Subcutaneous abdominal adipose tissue (tissue), 5 donors: Measurements from ENCODE around the gene PHLDB1.
A peak's percentile ranks its signal among the peaks of the same experiment; 100 is the strongest.

Experiments
- H3K27ac ChIP-seq: one replicate; pipeline ENCODE4 v1.7.0; 2013; ENCODE audit warnings: low read depth, mild to moderate bottlenecking, inconsistent platforms, low read length, moderate library complexity
- H3K27me3 ChIP-seq, 5 donors: one replicate each; pipeline ENCODE4 v1.7.0; 2013; ENCODE audit warnings: low read length in 5 of 5, inconsistent platforms in 1 of 5; ENCODE audit not compliant: control insufficient read depth in 5 of 5, insufficient read depth in 4 of 5
- H3K36me3 ChIP-seq, 5 donors: one replicate each; pipeline ENCODE4 v1.7.0; 2013; ENCODE audit warnings: low read length in 5 of 5; ENCODE audit not compliant: control insufficient read depth in 5 of 5, insufficient read depth in 5 of 5
- H3K4me1 ChIP-seq, 5 donors: one replicate each; pipeline ENCODE4 v1.7.0; 2013; ENCODE audit warnings: low read length in 5 of 5, mild to moderate bottlenecking in 3 of 5, moderate library complexity in 1 of 5; ENCODE audit not compliant: control insufficient read depth in 5 of 5, insufficient read depth in 5 of 5
- H3K4me3 ChIP-seq, 5 donors: one replicate each; pipeline ENCODE4 v1.7.0; 2013; ENCODE audit warnings: low read length in 5 of 5, low read depth in 1 of 5
- H3K9ac ChIP-seq, 5 donors: one replicate each; pipeline ENCODE4 v1.7.0; 2013; ENCODE audit warnings: low read length in 5 of 5, mild to moderate bottlenecking in 4 of 5, moderate library complexity in 3 of 5
- H3K9me3 ChIP-seq, 5 donors: one replicate each; pipeline ENCODE4 v1.7.0; 2013; ENCODE audit warnings: low read length in 5 of 5; ENCODE audit not compliant: control insufficient read depth in 5 of 5
- donor health status: healthy.
- donor health status: healthy.
- donor health status: healthy.
- donor health status: healthy.
- donor health status: healthy.

The PHLDB1 gene

DNA sequence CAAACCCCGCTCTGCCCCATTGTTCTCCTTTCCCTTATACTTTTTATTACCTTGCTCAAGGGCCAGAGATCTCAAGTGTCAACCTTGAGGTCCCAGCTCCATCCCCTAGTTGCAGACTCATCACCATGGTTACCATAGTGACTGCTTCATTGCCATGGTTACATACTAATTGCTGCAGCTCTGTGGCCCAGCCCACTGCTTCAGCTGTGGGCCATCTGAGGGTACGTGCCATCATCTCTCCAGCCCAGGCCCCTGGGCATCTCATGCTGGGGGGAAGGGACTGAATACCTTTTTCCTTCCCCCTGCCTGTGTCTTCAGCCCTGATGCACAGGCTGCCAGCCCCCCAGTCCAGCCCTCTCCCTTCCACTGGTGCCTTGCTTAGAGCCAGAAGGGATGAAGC is 49.8 kb downstream of the PHLDB1 start:
- Histone ChIP-seq H3K9me3 (no peaks in the 10 kb centered on the region), H3K9ac (peak overlapping the region in 1 of 5 donors; percentile 35), H3K4me3 (no peak overlapping the region), H3K36me3 (peaks cover 11 to 58% (median 54%) of the 10 kb centered on the region in 5 donors), H3K27me3 (no peaks in the 10 kb centered on the region), H3K4me1 (peaks cover 4 to 31% (median 26%) of the 10 kb centered on the region in 5 donors), H3K27ac (peak overlapping the region; percentile 80)

DNA sequence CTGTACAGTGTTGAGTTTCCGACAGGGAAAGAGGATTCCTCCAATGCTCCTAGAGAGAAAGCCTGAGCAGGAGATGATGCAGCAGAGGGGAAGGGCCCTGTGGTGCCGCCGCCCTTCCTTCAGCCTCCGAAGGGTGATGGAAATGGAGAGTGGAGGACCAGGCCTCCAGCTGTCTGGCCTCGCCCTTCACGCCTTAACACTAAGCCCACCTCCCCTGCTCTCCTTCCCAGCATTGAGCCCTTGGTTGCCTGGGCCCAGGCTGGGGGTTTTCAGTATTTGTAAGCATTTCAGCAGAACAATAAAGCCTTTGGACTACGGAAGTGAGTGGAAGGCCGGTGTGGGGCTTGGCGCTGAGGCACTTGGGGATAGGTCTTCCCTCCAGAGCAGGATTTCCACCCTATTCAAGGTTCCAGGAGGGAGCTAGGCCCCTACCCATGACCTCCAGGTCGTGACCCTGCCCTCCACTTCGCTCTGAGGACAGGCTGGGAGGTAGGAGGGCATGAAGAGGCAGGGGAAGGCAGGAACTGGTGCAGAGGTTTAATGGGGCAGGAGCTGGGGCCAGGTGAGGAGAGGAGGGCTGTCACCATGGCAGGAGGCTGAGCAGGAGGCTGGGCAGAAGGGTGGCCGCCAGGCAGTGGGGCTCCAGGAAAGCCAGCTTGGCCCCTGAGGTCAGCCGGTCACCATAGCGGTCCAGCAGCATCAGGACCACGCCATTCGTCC is 50.5 kb downstream of the PHLDB1 start:
- peaks cover 3 to 31% (median 26%) of the 10 kb centered on the region in 5 donors for H3K4me1 ChIP-seq
- peak overlapping the region in 2 of 5 donors; percentile 10 to 35 for H3K9ac ChIP-seq
- no peaks in the 10 kb centered on the region for H3K9me3 ChIP-seq
- no peak overlapping the region for H3K4me3 ChIP-seq
- H3K27ac ChIP-seq, result peak overlapping the region; percentile 80
- H3K27me3 ChIP-seq, result no peaks in the 10 kb centered on the region
- peaks cover 11 to 52% (median 48%) of the 10 kb centered on the region in 5 donors for H3K36me3 ChIP-seq

DNA sequence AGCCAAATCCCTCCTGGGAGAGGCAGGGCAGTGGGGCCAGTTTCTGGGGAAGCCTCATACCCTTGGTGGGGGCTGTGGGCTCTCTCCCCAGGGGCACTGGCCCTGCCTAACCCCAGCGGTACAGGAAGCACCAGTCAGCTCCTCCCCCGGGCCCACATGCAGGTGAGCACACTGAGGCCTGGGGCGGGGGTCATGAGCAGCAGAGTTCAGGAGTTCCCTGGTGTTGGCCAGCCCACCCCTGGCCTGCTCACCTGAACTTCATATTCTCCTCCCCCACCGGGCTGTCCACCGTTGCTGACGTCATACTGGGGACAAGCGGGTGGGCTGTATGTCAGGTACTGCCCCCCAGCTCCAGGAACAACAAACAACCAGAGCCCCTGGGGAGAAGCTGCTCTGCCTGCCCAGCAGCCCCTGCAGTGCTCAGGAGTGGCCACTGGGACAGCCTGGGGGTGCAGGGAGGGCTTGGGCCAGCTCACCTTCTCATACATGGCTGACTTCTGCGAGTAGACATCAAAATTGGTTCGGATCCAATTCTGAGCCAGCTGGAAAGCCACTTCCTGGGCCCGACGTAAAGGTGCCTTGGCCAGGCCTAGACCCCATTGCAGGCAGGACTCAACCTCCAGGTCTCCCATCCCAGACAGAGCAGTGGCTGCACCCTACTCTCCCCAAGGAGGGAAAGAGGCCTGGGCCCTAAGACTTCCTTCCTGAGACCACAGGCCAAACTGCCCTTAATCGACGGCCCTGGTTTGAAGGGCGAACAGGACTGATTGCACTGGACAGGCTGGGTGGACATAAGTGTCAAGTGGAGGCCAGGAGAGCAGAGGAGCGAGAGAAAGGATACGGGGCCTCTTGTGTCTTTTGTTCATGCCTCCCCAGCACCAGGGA is 51.3 kb downstream of the PHLDB1 start:
- Histone ChIP-seq H3K4me1 (peaks cover 2 to 31% (median 26%) of the 10 kb centered on the region in 5 donors), H3K9ac (peak overlapping the region in 2 of 5 donors; percentile 53 to 54), H3K27ac (peak overlapping the region; percentile 80), H3K4me3 (no peak overlapping the region), H3K27me3 (no peaks in the 10 kb centered on the region), H3K36me3 (peaks cover 6 to 44% (median 40%) of the 10 kb centered on the region in 5 donors), H3K9me3 (no peaks in the 10 kb centered on the region)

DNA sequence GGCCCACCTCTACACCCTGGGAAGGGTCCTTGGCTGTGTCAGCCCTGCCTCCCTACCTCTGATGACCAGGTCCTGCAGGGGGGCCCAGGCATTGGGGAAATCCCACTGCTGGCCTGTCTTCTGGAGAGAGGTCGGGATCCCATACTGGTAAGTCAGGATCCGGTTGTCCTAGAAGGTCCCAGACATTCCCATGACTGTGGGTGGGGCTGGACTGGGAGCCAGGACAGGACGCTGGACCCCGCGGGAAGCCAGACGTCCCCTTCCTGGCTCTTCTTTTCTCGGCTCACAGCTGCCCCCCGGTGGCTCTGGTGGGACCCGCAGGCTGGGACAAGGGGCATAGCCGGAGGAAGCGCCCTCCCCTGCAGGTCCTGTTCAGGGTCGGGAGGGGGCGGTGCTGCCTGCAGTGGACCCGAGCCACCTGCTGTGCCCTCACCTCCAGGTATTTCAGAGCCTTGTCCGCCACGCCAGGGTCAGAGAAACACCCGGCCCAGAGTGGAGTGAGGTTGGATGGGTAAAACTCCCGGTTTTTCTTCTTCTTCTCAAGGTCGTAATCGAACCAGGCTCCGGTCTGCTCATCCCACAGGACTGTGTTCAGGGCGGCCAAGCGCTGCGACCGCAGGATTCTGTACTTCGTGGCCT is 52.0 kb downstream of the PHLDB1 start:
- H3K9ac ChIP-seq, result peak overlapping the region in 2 of 5 donors; percentile 53 to 54
- peak overlapping the region; percentile 80 for H3K27ac ChIP-seq
- H3K36me3 ChIP-seq, result peaks cover 5 to 38% (median 34%) of the 10 kb centered on the region in 5 donors
- no peak overlapping the region for H3K4me3 ChIP-seq
- H3K27me3 ChIP-seq, result no peaks in the 10 kb centered on the region
- peaks cover 2 to 31% (median 26%) of the 10 kb centered on the region in 5 donors for H3K4me1 ChIP-seq
- H3K9me3 ChIP-seq, result no peaks in the 10 kb centered on the region

DNA sequence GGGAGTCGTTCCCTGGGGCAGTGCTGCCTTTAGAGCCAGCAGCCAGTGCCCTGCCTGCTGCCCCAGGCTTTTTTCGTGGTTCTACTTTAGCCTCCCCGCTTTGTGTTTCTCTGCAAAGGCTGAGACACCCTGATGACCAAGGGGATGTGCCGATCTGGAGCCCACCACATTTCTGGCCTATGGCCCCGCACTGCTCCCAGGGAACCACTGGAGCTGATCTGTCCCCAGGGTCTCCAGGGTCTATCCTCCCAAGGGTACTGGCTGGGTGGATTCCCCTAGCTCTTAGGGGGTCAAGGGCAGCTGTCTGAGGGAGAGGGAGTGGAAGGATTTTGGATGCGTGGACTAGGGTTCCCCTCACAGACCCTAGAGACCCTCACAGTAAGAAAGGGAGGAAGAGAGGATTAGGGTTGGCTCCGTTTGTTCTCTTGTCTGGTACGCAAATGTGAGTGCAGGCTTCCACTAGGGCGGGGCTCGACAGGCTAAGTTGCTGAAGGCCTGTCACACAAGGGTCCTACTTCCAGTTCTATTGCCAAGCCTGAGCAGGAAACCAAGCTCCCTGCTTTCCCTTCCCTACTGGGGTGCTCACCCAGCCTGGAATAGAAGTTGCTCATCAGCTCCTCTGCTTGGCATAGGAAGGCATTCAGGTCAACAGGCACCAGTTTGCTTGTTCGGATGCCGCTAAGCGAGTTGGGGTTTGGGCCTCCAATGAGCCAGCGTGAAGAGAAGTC is 52.7 kb downstream of the PHLDB1 start:
- no peaks in the 10 kb centered on the region for H3K9me3 ChIP-seq
- peak overlapping the region; percentile 80 for H3K27ac ChIP-seq
- no peak overlapping the region for H3K4me3 ChIP-seq
- H3K9ac ChIP-seq, result peak overlapping the region in 1 of 5 donors; percentile 8
- peaks cover 2 to 33% (median 31%) of the 10 kb centered on the region in 5 donors for H3K36me3 ChIP-seq
- H3K4me1 ChIP-seq, result peaks cover 2 to 31% (median 26%) of the 10 kb centered on the region in 5 donors
- no peaks in the 10 kb centered on the region for H3K27me3 ChIP-seq

DNA sequence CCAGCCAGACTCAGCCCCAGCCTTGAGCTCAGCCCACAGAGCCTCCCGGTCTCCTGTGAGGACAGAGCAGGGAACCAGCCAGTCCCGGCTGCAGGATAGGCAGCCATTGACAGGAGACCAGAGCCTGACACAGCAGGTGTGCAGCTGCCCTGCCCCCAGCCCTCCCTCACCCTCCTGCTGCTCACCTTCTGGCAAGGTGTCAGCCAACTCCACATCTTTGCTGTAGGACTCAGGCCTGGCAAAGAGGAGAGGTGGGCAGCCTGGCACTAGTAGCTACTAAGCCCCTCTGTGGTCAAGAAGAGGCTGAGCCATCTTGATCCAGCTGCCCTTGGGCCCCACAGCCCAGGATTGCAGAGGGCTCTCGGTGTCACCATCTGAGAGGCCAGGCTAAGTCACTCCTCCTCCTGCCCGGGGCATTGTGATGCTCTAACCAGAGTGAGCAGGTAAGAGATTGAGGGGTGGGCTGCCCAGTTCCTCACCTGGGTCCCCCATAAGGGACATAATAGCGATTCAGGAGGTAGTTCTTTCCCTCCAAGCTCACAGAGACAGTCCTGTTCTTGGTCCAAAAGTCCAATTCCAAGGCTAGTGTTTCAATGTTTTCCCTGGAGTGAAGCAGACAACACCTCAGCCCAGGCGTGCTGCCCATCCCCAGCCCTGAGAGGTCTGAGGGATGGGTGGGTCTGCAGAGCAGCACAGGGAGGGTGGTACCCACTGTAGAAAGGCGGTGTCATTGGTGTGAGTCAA is 53.4 kb downstream of the PHLDB1 start:
- peaks cover 2 to 31% (median 24%) of the 10 kb centered on the region in 5 donors for H3K4me1 ChIP-seq
- H3K9ac ChIP-seq, result no peak overlapping the region
- peaks cover 0 to 26% (median 23%) of the 10 kb centered on the region in 5 donors for H3K36me3 ChIP-seq
- H3K27me3 ChIP-seq, result no peaks in the 10 kb centered on the region
- H3K9me3 ChIP-seq, result no peaks in the 10 kb centered on the region
- no peak overlapping the region for H3K4me3 ChIP-seq
- no peak overlapping the region for H3K27ac ChIP-seq

DNA sequence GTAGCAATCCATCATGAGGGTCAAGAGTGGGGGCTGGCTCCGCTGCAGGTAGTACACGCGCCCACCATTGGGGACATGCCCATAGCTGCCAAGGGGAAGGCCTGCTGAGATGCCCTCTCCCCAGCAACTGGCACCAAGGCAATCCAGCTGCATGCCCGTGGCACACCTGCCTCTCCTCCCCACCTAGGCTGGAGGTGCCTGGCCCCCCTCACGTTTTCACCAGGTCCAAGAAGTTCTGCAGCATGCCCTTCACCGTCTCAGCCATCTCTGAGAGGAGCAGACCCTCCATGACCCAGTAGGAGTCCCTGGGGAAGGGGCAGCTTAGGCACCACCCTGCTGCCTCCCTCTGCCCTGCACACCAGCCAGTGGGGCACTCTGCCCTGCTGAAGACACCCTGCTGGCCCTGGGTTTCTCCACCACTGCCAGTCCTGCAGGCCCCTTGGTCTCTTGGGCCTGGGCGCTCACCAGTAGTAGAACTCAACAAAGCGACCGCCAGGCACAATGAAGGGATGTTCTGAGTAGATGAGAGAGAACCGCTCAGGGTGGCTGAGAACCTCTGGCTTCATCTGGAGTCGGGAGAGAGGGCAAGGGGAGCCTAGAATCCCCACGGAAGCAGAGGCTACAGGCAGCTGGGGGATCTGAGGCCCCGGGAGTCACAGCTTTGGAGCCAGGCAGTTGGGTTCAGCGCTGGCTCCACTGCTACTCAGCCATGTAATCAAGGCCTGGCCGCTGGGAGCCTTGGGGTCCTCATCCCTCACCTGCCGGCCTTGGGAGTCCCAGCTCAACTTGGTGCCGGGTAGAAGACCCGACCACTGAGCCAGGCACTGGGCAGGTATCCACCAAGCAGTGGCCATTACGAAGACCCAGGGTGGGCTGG is 54.2 kb downstream of the PHLDB1 start:
- no peak overlapping the region for H3K4me3 ChIP-seq
- H3K4me1 ChIP-seq, result peaks cover 2 to 31% (median 24%) of the 10 kb centered on the region in 5 donors
- no peak overlapping the region for H3K27ac ChIP-seq
- no peaks in the 10 kb centered on the region for H3K9me3 ChIP-seq
- peaks cover 0 to 18% (median 15%) of the 10 kb centered on the region in 5 donors for H3K36me3 ChIP-seq
- H3K27me3 ChIP-seq, result no peaks in the 10 kb centered on the region
- H3K9ac ChIP-seq, result no peak overlapping the region

DNA sequence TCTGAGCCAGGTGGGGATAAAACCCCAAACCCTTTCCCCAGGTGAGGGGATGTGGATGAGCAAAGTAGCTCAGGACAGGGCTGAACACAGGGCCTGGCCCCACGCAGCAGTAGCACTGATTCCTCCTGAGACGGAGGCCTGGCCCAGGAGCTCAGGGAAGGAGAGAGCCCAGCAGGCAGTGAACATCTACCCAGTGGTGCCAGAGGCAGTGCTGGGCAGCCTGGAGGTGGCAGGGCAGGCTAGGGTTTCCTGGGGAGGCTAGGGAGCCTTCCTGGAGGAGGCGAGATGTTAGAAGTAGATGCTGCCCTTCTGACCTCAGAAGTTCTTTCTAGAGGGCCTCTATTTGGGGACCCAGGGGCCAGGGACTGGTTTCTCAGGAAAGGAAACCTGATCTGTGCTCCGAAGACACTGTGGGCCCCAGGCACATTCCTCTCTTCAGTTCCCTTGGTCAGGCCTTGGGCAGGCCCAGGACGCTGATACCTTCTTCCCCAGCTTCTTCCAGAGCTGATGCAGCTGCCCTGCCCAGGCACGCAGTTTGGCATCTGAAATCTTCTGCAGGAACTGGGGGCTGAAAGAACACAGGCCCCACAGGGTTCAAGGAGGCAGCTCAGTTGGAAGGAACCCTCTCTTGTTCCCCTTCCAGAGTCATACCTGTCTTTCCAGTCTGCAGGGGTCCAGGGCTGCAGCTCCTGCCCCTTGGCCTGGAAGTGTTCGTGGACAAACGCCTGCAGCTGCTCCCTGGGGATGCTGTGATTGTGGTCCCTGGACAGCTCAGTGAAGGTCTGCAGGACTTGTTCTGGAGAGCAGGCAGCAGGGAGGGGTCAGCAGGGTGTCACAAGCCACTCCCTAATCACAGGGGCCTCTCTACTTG is 55.2 kb downstream of the PHLDB1 start:
- Histone ChIP-seq H3K4me1 (peaks cover 2 to 27% (median 24%) of the 10 kb centered on the region in 5 donors), H3K27ac (no peak overlapping the region), H3K27me3 (no peaks in the 10 kb centered on the region), H3K36me3 (peaks cover 0 to 8% (median 5%) of the 10 kb centered on the region in 5 donors), H3K4me3 (no peak overlapping the region), H3K9me3 (no peaks in the 10 kb centered on the region), H3K9ac (no peak overlapping the region)
